ENCODE data around the gene TTC34. TPM values are rescaled to one million over a fixed set of nuclear protein-coding genes. Genes with fewer than 3 reads are reported as not detected.
"Not testable (repeated sequence)": the region's sequence is repeated elsewhere in the genome, so short reads cannot be mapped to it uniquely, and the experiment has no call there.

Gene TTC34
- total RNA-seq, 1 donor from 2014 or later: 1.3 TPM

DNA sequence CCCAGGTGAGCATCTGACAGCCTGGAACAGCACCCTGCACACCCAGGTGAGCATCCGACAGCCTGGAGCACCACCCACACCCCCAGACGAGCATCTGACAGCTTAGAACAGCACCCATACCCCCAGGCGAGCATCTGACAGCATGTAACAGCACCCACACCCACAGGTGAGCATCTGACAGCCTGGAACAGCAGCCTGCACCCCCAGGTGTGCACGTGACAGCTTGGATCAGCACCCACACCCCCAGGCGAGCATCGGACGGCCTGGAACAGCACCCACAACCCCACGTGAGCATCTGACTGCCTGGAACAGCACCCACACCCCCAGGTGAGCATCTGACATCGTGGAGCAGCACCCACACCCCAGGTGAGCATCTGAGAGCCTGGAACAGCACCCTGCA, 116.6 kb downstream of the TTC34 start:
- intact Hi-C loops (cut with micrococcal nuclease): not testable (repeated sequence)

DNA sequence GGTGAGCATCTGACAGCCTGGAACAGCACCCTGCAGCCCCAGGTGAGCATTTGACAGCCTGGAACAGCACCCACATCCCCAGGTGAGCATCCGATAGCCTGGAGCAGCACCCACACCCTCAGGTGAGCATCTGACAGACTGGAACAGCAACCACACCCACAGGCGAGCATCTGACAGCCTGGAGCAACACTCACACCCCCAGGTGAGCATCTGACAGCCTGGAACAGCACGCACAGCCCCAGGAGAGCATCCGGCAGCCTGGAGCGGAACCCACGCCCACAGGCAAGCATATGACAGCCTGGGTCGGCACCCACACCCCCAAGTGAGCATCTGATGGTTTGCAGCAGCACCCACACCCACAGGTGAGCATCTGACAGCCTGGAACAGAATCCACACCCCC, 117.5 kb downstream of the TTC34 start:
- intact Hi-C loops (cut with micrococcal nuclease): not testable (repeated sequence)

DNA sequence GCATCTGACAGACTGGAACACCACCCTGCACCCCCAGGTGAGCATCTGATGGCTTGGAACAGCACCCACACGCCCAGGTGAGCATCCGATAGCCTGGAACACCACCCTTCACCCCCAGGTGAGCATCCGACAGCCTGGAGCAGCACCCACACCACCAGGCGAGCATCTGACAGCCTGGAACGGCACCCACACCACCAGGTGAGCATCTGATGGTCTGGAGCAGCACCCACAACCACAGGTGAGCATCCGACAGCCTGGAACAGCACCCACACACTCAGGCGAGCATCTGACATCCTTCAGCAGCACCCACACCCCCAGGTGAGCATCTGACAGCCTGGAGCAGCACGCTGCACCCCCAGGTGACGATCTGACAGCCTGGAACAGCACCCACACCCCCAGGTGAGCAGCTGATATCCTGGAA, 118.2 kb downstream of the TTC34 start:
- intact Hi-C loops (cut with micrococcal nuclease): not testable (repeated sequence)

DNA sequence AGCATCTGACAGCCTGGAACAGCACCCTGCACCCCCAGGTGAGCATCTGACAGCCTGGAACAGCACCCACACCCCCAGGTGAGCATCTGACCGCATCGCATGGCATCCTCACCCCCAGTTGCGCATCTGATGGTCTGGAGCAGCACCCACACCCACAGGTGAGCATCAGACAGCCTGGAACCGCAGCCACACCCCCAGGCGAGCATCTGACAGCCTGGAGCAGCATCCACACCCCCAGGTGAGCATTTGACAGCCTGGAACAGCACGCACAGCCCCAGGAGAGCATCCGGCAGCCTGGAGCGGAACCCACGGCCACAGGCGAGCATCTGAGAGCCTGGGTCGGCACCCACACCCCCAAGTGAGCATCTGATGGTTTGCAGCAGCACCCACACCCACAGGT, 118.6 kb downstream of the TTC34 start:
- intact Hi-C loops (cut with micrococcal nuclease): not testable (repeated sequence)

- intact Hi-C loops (cut with micrococcal nuclease): not testable (repeated sequence)
Measured at GRCh38 chr1:2676726-2677125, 124.8 kb downstream of the TTC34 start.

- intact Hi-C loops (cut with micrococcal nuclease): not testable (repeated sequence)
Measured at GRCh38 chr1:2671656-2672055, 129.8 kb downstream of the TTC34 start.

GRCh38 chr1:2659806-2660205, 141.7 kb downstream of the TTC34 start:
- intact Hi-C loops (cut with micrococcal nuclease): not testable (repeated sequence)

GRCh38 chr1:2657909-2658308, 143.6 kb downstream of the TTC34 start:
- intact Hi-C loops (cut with micrococcal nuclease): not testable (repeated sequence)

DNA sequence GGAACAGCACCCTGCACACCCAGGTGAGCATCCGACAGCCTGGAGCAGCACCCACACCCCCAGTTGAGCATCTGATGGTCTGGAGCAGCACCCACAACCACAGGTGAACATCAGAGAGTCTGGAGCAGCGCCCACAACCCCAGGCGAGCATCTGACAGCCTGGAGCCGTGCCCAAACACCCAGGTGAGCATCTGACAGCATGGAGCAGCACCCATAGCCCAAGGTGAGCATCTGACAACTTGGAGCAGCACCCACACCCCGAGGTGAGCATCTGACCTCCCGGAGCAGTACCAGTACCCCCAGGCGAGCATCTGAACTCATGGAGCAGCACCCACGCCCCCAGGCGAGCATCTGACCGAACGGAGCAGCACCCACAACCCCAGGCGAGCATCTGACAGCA, 144.4 kb downstream of the TTC34 start:
- intact Hi-C loops (cut with micrococcal nuclease): not testable (repeated sequence)

GRCh38 chr1:2655598-2656434, 145.7 kb downstream of the TTC34 start:
- intact Hi-C loops (cut with micrococcal nuclease): not testable (repeated sequence)

DNA sequence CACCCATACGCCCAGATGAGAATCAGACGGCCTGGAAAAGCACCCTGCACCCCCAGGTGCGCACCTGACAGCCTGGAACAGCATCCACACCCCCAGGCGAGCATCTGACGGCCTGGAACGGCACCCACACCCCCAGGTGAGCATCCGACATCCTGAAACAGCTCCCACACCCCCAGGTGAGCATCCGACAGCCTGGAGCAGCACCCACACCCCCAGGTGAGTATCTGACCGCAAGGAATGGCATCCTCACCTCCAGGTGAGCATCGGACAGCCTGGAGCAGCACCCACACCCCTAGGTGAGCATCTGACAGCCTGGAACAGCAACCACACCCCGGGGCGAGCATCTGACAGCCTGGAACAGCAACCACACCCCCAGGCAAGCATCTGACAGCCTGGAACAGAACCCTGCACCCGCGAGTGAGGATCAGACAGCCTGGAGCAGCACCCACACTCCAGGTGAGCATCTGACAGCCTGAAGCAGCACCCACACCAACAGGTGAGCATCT, 147.0 kb downstream of the TTC34 start:
- intact Hi-C loops (cut with micrococcal nuclease): not testable (repeated sequence)

DNA sequence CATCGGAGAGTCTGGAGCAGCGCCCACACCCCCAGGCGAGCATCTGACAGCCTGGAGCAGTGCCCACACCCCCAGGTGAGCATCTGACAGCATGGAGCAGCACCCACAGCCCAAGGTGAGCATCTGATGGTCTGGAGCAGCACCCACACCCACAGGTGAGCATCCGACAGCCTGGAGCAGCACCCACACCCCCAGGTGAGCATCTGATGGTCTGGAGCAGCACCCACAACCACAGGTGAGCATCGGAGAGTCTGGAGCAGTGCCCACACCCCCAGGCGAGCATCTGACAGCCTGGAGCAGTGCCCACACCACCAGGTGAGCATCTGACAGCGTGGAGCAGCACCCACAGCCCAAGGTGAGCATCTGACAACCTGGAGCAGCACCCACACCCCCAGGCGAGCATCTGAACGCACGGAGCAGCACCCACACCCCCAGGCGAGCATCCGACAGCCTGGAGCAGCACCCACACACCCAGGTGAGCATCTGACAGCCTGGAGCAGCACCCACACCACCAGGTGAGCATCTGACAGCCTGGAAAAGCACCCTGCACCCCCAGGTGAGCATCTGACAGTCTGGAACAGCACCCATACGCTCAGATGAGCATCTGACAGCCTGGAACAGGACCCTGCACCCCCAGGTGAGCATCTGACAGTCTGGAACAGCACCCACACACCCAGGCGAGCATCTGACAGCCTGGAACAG, 147.6 kb downstream of the TTC34 start:
- intact Hi-C loops (cut with micrococcal nuclease): not testable (repeated sequence)

- intact Hi-C loops (cut with micrococcal nuclease): not testable (repeated sequence)
Measured at GRCh38 chr1:2652926-2653571, 148.4 kb downstream of the TTC34 start.

DNA sequence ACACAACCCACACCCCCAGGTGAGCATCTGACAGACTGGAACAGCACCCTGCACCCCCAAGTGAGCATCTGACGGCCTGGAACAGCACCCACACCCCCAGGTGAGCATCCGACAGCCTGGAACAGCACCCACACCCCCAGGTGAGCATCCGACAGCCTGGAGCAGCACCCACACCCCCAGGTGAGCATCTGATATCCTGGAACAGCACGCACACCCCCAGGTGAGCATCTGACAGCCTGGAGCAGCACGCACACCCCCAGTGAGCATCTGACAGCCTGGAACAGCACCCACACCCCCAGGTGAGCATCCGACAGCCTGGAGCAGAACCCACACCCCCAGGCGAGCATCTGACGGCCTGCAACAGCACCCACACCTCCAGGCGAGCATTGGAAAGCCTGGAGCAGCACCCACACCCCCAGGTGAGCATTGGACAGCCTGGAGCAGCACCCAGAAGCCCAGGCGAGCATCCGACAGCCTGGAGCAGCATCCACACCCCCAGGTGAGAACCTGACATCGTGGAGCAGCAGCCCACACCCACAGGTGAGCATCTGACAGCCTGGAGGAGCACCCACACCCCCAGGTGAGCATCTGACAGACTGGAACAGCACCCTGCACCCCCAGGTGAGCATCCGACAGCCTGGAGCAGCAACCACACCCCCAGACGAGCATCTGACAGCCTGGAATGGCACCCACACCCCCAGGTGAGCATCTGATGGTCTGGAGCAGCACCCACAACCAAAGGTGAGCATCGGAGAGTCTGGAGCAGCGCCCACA, 149.2 kb downstream of the TTC34 start:
- intact Hi-C loops (cut with micrococcal nuclease): not testable (repeated sequence)

- intact Hi-C loops (cut with micrococcal nuclease): no loop called here
Measured at GRCh38 chr1:2650967-2651645, 150.4 kb downstream of the TTC34 start.

DNA sequence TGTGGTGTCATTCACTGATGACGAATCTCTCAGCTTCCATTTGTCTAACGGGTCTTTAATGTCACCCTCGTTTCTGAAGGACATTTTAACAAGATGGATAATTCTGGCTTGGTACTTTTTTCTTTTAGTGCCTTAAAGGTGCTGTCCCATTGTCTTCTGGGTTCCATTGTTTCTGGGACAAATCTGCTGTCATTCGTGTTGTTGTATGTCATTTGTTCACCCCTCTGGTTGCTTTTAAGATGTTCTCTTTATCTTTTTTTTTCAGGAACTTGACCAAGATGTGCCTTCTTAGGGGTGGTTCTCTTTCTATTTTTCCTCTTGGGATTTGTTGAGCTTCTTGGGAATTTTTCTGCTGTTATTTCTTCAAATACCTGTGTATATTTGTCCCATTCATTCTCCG, 154.7 kb downstream of the TTC34 start:
- intact Hi-C loops (cut with micrococcal nuclease): no loop called here

DNA sequence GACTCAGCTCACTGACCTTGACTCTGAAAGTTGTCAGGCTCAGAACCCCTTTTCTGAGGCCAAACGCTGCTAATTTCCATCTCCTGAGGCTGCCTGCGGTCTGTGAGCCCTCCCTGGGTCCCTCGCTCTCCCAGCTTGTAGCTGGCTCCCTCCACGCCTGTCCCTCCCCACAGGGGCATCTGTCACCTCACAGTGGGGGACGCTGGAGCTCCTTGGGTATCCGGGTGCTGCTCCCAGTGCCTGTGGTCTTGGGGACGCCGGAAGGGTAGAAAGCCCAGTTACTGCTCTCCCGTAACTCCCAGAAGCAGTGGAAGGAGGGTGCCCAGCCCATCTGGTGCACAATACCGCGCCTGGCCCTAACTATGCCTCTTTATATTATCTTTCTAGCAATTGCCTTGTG, 155.7 kb downstream of the TTC34 start:
- intact Hi-C loops (cut with micrococcal nuclease): no loop called here

DNA sequence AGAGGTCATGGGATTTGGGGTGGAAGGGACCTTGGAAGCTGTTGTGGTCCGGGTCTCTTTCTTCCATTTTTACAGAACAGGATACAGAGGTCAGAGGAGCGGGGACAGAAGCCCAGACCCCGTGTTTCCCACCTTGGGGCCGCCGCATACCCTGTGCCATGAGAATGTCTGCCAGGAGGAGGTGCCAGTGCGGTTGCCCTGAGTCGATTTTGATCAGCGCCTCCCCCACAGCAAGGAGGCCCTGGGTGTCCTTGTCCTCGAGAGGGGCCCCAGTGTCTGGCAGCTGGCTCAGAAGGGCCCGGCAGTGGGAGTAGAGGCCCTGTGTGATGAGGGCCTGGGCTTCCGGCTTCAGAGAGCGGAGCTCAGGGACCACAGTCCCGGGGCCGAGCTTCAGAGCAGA, 156.3 kb downstream of the TTC34 start:
- intact Hi-C loops (cut with micrococcal nuclease): no loop called here

- intact Hi-C loops (cut with micrococcal nuclease): no loop called here
Measured at GRCh38 chr1:2644591-2645101, 156.8 kb downstream of the TTC34 start.

DNA sequence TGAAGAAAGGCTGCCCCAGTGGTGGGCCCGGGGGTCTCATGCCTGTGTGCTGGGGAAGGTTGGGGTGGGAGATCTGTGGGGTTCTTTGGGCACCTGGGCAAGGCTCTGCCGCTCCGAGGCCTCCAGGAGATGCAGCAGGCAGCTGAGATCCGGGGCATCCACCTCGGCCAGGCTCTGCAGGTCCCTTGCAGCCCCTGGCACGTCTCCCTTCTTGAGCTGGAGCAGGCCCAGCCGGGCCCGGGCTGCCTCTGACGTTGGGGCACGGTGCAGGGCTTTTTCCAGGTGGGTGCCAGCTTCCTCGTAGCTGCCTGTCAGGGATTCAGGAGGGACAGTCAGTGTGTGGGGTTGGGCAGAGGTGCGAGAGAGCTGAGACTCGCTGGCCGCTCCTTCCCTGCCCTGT, 157.3 kb downstream of the TTC34 start:
- intact Hi-C loops (cut with micrococcal nuclease): no loop called here
